Trophoblast cell (in vitro differentiated cells and primary cell): Measurements from ENCODE around the gene FLII.

Experiments
- DNase-seq, 2 donors: peaks; one replicate each; pipeline ENCODE4 v3.0.0-alpha.2; 2016
- H2AFZ ChIP-seq: 2 replicates; pipeline ENCODE4 v1.6.1; 2013; ENCODE audit warnings: low read length, moderate library complexity, mild to moderate bottlenecking; ENCODE audit not compliant: insufficient read depth, poor library complexity
- H2AK5ac ChIP-seq: 2 replicates; pipeline ENCODE4 v1.6.1; 2013; ENCODE audit warnings: mild to moderate bottlenecking, low read length
- H2BK120ac ChIP-seq: 2 replicates; pipeline ENCODE4 v1.6.1; 2013; ENCODE audit warnings: low read length, mild to moderate bottlenecking, moderate library complexity; ENCODE audit not compliant: insufficient read depth, poor library complexity
- H2BK12ac ChIP-seq: 2 replicates; pipeline ENCODE4 v1.6.1; 2013; ENCODE audit warnings: mild to moderate bottlenecking, low read length, moderate library complexity
- H2BK5ac ChIP-seq: 2 replicates; pipeline ENCODE4 v1.6.1; 2013; ENCODE audit warnings: low read length, low read depth, moderate library complexity, mild to moderate bottlenecking; ENCODE audit not compliant: poor library complexity
- H3K14ac ChIP-seq: 2 replicates; pipeline ENCODE4 v1.6.1; 2013; ENCODE audit warnings: mild to moderate bottlenecking, low read length
- H3K18ac ChIP-seq: 2 replicates; pipeline ENCODE4 v1.6.1; 2013; ENCODE audit warnings: mild to moderate bottlenecking, low read length
- H3K23ac ChIP-seq: 2 replicates; pipeline ENCODE4 v1.6.1; 2013; ENCODE audit warnings: low read length
- H3K27ac ChIP-seq: 2 replicates; pipeline ENCODE4 v1.5.1; 2013; ENCODE audit warnings: low read depth, mild to moderate bottlenecking, inconsistent platforms, low read length, moderate library complexity
- H3K27me3 ChIP-seq: 2 replicates; pipeline ENCODE4 v1.6.1; 2013; ENCODE audit warnings: inconsistent platforms, mild to moderate bottlenecking, low read length, moderate library complexity; ENCODE audit not compliant: insufficient read depth
- H3K36me3 ChIP-seq, 2 experiments: 1 replicate in 1 of 2; 2 replicates in 1 of 2; pipeline ENCODE4 v1.6.1; 2013; ENCODE audit warnings: low read length in 2 of 2, mild to moderate bottlenecking in 2 of 2, moderate library complexity in 1 of 2; ENCODE audit not compliant: insufficient read depth in 2 of 2, control insufficient read depth in 1 of 2
- H3K4ac ChIP-seq: 2 replicates; pipeline ENCODE4 v1.6.1; 2013; ENCODE audit warnings: low read depth, mild to moderate bottlenecking, low read length, moderate library complexity
- H3K4me1 ChIP-seq, 2 experiments: 1 replicate in 1 of 2; 2 replicates in 1 of 2; pipeline ENCODE4 v1.6.1; 2013; ENCODE audit warnings: low read length in 2 of 2, mild to moderate bottlenecking in 2 of 2, moderate library complexity in 1 of 2; ENCODE audit not compliant: insufficient read depth in 2 of 2, control insufficient read depth in 1 of 2
- H3K4me2 ChIP-seq: 2 replicates; pipeline ENCODE4 v1.6.1; 2013; ENCODE audit warnings: inconsistent platforms, mild to moderate bottlenecking, low read length, moderate library complexity
- H3K4me3 ChIP-seq: 2 replicates; pipeline ENCODE4 v1.5.1; 2013; ENCODE audit warnings: mild to moderate bottlenecking, low read depth, low read length, inconsistent platforms
- H3K79me1 ChIP-seq: one replicate; pipeline ENCODE4 v1.6.1; 2013; ENCODE audit warnings: low read length
- H3K79me2 ChIP-seq: 2 replicates; pipeline ENCODE4 v1.6.1; 2013; ENCODE audit warnings: low read length, mild to moderate bottlenecking; ENCODE audit not compliant: control insufficient read depth, insufficient read depth, poor library complexity
- H3K9ac ChIP-seq: 2 replicates; pipeline ENCODE4 v1.6.1; 2013; ENCODE audit warnings: mild to moderate bottlenecking, low read length
- H3K9me3 ChIP-seq: 2 replicates; pipeline ENCODE4 v1.6.1; 2013; ENCODE audit warnings: low read depth, mild to moderate bottlenecking, control low read depth, inconsistent platforms, low read length; ENCODE audit not compliant: insufficient read depth
- H4K12ac ChIP-seq: 2 replicates; pipeline ENCODE4 v1.6.1; 2013; ENCODE audit warnings: low read depth, mild to moderate bottlenecking, low read length, moderate library complexity
- H4K8ac ChIP-seq: 2 replicates; pipeline ENCODE4 v1.6.1; 2013; ENCODE audit warnings: low read depth, mild to moderate bottlenecking, low read length, moderate library complexity
- H4K91ac ChIP-seq: one replicate; pipeline ENCODE4 v1.6.1; 2013; ENCODE audit warnings: low read depth, mild to moderate bottlenecking, low read length, moderate library complexity
- WGBS: extraction: QIAGEN DNeasy Blood & Tissue Kit; methylation state at CpG from one replicate; pipeline ENCODE4 v1.1.7; 2013; ENCODE audit warnings: missing lambda C conversion rate; ENCODE audit not compliant: insufficient read length, insufficient coverage; ENCODE audit errors: extremely low coverage; 5-methylcytosine and 5-hydroxymethylcytosine counted together

Gene FLII

DNA sequence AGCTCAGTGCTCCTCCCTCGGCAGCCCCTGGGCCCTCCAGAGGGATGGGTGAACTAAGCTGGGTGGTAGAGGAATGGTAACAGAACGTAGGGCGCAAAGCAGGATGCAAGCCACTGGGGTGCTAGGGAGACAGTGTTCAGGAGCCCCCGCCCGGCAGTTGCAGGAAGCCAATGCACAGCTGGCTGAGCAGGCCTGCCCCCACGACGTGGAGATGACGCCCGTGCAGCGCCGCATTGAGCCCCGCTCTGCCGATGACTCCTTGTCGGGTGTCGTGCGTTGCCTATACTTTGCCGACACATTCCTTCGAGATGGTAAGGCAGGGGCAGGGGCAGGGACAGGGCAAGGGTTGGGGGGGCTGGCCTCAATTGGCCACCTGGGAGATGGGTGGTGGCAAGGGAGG is 20.2 kb downstream of the FLII start:
- Histone ChIP-seq H4K12ac (no peak overlapping the region), H4K91ac (no peak overlapping the region), H3K27ac (no peak overlapping the region), H3K4me1 (no peaks in the 10 kb centered on the region), H3K79me2 (no peaks in the 10 kb centered on the region), H3K23ac (no peak overlapping the region), H2AFZ (no peak overlapping the region), H3K4me2 (no peak overlapping the region), H4K8ac (no peak overlapping the region), H3K14ac (no peak overlapping the region), H3K9me3 (peaks cover 1% of the 10 kb centered on the region), H2BK12ac (no peak overlapping the region), H2BK120ac (no peak overlapping the region), H2AK5ac (no peak overlapping the region), H3K4ac (no peak overlapping the region), H3K18ac (no peak overlapping the region), H3K9ac (no peak overlapping the region), H3K4me3 (no peak overlapping the region), H3K27me3 (no peaks in the 10 kb centered on the region), H3K36me3 (peaks cover 86 to 88% of the 10 kb centered on the region in 2 experiments), H3K79me1 (no peaks in the 10 kb centered on the region), H2BK5ac (no peak overlapping the region)
- no CpG with 5 or more reads among the region's 18 CpGs for WGBS
- DNase-seq = no peak

DNA sequence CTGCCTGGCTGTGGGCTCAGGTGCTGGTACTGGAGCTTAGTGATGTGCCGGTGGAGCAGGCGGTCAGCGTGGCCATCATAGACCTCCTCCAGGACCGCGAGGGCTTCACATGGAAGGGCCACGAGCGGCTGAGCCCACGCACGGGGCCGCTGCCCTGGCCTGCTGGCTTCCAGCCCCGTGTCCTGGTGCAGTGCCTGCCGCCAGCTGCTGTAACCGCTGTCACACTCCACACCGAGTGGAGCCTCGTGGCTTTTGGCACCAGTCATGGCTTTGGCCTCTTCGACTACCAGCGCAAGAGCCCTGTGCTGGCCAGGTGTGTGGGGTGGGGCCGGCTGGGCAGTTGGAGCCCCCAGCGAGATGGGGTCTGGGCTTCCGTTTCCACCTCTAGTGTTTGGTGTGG is 21.1 kb downstream of the FLII start:
- Histone ChIP-seq H3K79me2 (no peaks in the 10 kb centered on the region), H3K4me1 (no peaks in the 10 kb centered on the region), H3K9ac (no peak overlapping the region), H3K27me3 (no peaks in the 10 kb centered on the region), H3K18ac (no peak overlapping the region), H3K4me2 (no peak overlapping the region), H3K36me3 (peaks cover 88 to 91% of the 10 kb centered on the region in 2 experiments), H2AK5ac (no peak overlapping the region), H4K8ac (no peak overlapping the region), H3K23ac (no peak overlapping the region), H2BK5ac (no peak overlapping the region), H4K91ac (no peak overlapping the region), H3K27ac (no peak overlapping the region), H4K12ac (no peak overlapping the region), H3K4me3 (no peak overlapping the region), H3K79me1 (no peaks in the 10 kb centered on the region), H3K9me3 (peaks cover 1% of the 10 kb centered on the region), H3K4ac (no peak overlapping the region), H3K14ac (no peak overlapping the region), H2BK12ac (no peak overlapping the region), H2BK120ac (no peak overlapping the region), H2AFZ (no peak overlapping the region)
- no peak for DNase-seq
- WGBS = no CpG with 5 or more reads among the region's 20 CpGs

DNA sequence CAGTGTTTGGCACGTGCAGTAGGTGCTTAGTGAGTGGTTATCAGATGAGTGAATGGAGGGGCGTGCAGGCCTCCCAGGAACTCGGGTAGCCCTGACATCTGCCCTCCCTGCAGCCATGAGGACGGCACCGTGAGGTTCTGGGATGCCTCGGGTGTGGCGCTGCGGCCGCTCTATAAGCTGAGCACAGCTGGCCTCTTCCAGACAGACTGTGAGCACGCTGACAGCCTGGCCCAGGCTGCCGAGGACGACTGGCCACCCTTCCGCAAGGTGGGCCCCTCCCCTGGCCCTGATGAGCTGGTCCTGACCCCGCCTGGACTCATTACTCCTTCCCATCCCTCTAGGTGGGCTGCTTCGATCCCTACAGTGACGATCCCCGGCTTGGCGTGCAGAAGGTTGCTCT is 22.0 kb downstream of the FLII start:
- Histone ChIP-seq H4K12ac (no peak overlapping the region), H3K9ac (no peak overlapping the region), H3K27me3 (no peaks in the 10 kb centered on the region), H3K14ac (no peak overlapping the region), H4K91ac (no peak overlapping the region), H3K79me1 (no peaks in the 10 kb centered on the region), H2BK5ac (no peak overlapping the region), H3K4me2 (no peak overlapping the region), H3K9me3 (peaks cover 1% of the 10 kb centered on the region), H3K79me2 (no peaks in the 10 kb centered on the region), H2BK120ac (no peak overlapping the region), H3K4me3 (no peak overlapping the region), H3K18ac (no peak overlapping the region), H2BK12ac (no peak overlapping the region), H2AFZ (no peak overlapping the region), H3K4ac (no peak overlapping the region), H4K8ac (no peak overlapping the region), H3K36me3 (peaks cover 84 to 87% of the 10 kb centered on the region in 2 experiments), H2AK5ac (no peak overlapping the region), H3K27ac (no peak overlapping the region), H3K23ac (no peak overlapping the region), H3K4me1 (no peaks in the 10 kb centered on the region)
- WGBS = no CpG with 5 or more reads among the region's 18 CpGs
- DNase-seq = no peak

DNA sequence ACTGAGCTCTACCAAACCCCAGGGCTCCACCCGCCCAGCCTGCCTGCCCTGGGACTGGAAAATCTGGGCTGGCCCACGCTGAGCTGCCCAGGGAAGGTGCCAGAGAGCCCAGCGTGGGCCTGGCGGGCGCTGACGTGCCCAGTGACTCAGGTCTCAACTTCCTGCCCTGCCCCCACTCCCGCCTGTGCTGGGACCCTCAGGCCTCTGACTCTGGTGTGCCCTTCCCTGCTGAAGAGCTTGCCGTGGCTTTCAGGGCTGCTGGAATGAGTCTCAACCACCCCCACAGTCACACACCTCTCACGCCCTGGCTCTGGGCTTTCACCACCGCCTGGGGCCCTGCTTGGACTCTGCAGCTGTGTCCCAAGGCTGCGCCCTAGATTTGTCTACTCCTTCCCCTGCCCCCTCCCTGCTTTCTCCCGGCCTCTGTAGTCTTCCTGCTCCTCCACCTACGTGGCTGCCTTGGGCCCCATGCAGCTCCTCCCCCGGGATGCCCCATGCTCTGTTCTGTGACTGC is 22.7 kb downstream of the FLII start:
- Histone ChIP-seq H3K23ac (no peak overlapping the region), H3K18ac (no peak overlapping the region), H3K27ac (no peak overlapping the region), H2AFZ (no peak overlapping the region), H2BK5ac (no peak overlapping the region), H4K91ac (no peak overlapping the region), H3K14ac (no peak overlapping the region), H4K12ac (no peak overlapping the region), H3K9me3 (no peaks in the 10 kb centered on the region), H4K8ac (no peak overlapping the region), H3K4me3 (no peak overlapping the region), H2BK12ac (no peak overlapping the region), H3K79me2 (no peaks in the 10 kb centered on the region), H2BK120ac (no peak overlapping the region), H3K36me3 (peaks cover 77 to 80% of the 10 kb centered on the region in 2 experiments), H3K9ac (no peak overlapping the region), H3K27me3 (no peaks in the 10 kb centered on the region), H3K4ac (no peak overlapping the region), H3K4me1 (no peaks in the 10 kb centered on the region), H2AK5ac (no peak overlapping the region), H3K4me2 (no peak overlapping the region), H3K79me1 (no peaks in the 10 kb centered on the region)
- no CpG with 5 or more reads among the region's 14 CpGs for WGBS
- DNase-seq = no peak
